ENCODE results near the gene GUK1. TPM values are rescaled to one million over a fixed set of nuclear protein-coding genes. Genes with fewer than 3 reads are reported as not detected.

GUK1 gene
- 128 TPM for total RNA-seq

GRCh38 chr1:228139931-228140723 is at the start of gene GUK1:
GUK1 (plus strand) TSS chr1:228140279; CDS start chr1:228140303, 24 bp downstream.
- peak; percentile 100 for DNase-seq (ENCODE audit: low spot score)
- ATAC-seq = peak; percentile 91

- ATAC-seq (peak; percentile 35), DNase-seq (ENCODE audit: low spot score) (no peak)
These were observed 49.4 kb upstream of the GUK1 start for GRCh38 chr1:228090613-228091081.

GRCh38 chr1:228091084-228091483 is 49.0 kb upstream of the GUK1 start:
- no peak for ATAC-seq

GRCh38 chr1:228092342-228093049 is 47.6 kb upstream of the GUK1 start:
- ATAC-seq (no peak), DNase-seq (ENCODE audit: low spot score) (no peak)

More at GRCh38 chr1:228091084-228091483, 49.0 kb upstream of the GUK1 start:
- no peak for DNase-seq (ENCODE audit: low spot score)

GRCh38 chr1:228093050-228093906 is 46.8 kb upstream of the GUK1 start:
- DNase-seq (ENCODE audit: low spot score) = no peak
- no peak for ATAC-seq

GRCh38 chr1:228094432-228095016 is 45.6 kb upstream of the GUK1 start:
- no peak for DNase-seq (ENCODE audit: low spot score)

GRCh38 chr1:228095161-228095560 is 44.9 kb upstream of the GUK1 start:
- ATAC-seq = no peak
- DNase-seq (ENCODE audit: low spot score) = no peak

More at GRCh38 chr1:228094432-228095016, 45.6 kb upstream of the GUK1 start:
- no peak for ATAC-seq

GRCh38 chr1:228095938-228096337 is 44.1 kb upstream of the GUK1 start:
- DNase-seq (ENCODE audit: low spot score) = no peak
- no peak for ATAC-seq

GRCh38 chr1:228096416-228097332 is 43.4 kb upstream of the GUK1 start:
- ATAC-seq (no peak), DNase-seq (ENCODE audit: low spot score) (peak; percentile 41)

- no peak for DNase-seq (ENCODE audit: low spot score)
- ATAC-seq = no peak
These were observed 42.6 kb upstream of the GUK1 start for GRCh38 chr1:228097333-228098081.

GRCh38 chr1:228098323-228098931 is 41.7 kb upstream of the GUK1 start:
- peak; percentile 42 for DNase-seq (ENCODE audit: low spot score)
- ATAC-seq = no peak

- peak; percentile 43 for DNase-seq (ENCODE audit: low spot score)
These were observed 40.7 kb upstream of the GUK1 start for GRCh38 chr1:228099331-228099732.

GRCh38 chr1:228100822-228101613 is 39.1 kb upstream of the GUK1 start:
- DNase-seq (ENCODE audit: low spot score) (peak; percentile 48), ATAC-seq (no peak)

More at GRCh38 chr1:228099331-228099732, 40.7 kb upstream of the GUK1 start:
- ATAC-seq = no peak

- DNase-seq (ENCODE audit: low spot score) (peak; percentile 49), ATAC-seq (no peak)
These were observed 38.5 kb upstream of the GUK1 start for GRCh38 chr1:228101614-228101993.

GRCh38 chr1:228101994-228102790 is 37.9 kb upstream of the GUK1 start:
- peak; percentile 3 for ATAC-seq
- DNase-seq (ENCODE audit: low spot score) = peak; percentile 60

- DNase-seq (ENCODE audit: low spot score) (peak; percentile 95), ATAC-seq (peak; percentile 80)
These were observed 37.1 kb upstream of the GUK1 start, which contains the start of gene C1orf35 for GRCh38 chr1:228102791-228103620. C1orf35 (minus strand) TSS chr1:228103325; CDS start chr1:228103227, 98 bp downstream.
